ENCODE data around the gene RINL.

RINL gene

GRCh38 chr19:38848299-38849146 lies 29.6 kb downstream of the RINL start:
- no peak for DNase-seq

- no peak for DNase-seq
Measured at GRCh38 chr19:38846097-38846496, 32.0 kb downstream of the RINL start.

- DNase-seq: no peak
Measured at GRCh38 chr19:38845374-38846024, 32.6 kb downstream of the RINL start.

GRCh38 chr19:38844093-38844686 lies 33.9 kb downstream of the RINL start:
- no peak for DNase-seq

- no peak for DNase-seq
Measured at GRCh38 chr19:38843175-38843758, 34.8 kb downstream of the RINL start.

- no peak for DNase-seq
Measured at GRCh38 chr19:38842439-38843174, 35.5 kb downstream of the RINL start.

- DNase-seq: no peak
Measured at GRCh38 chr19:38841787-38842438, 36.2 kb downstream of the RINL start.

GRCh38 chr19:38841180-38841766 lies 36.8 kb downstream of the RINL start:
- no peak for DNase-seq

- DNase-seq: no peak
Measured at GRCh38 chr19:38840583-38840968, 37.5 kb downstream of the RINL start.

GRCh38 chr19:38839816-38840582 lies 38.1 kb downstream of the RINL start:
- DNase-seq: no peak

GRCh38 chr19:38838986-38839761 lies 38.9 kb downstream of the RINL start:
- no peak for DNase-seq

GRCh38 chr19:38838208-38838985 lies 39.7 kb downstream of the RINL start:
- DNase-seq: no peak

- DNase-seq: no peak
Measured at GRCh38 chr19:38837656-38838121, 40.4 kb downstream of the RINL start.

GRCh38 chr19:38836983-38837626 lies 41.0 kb downstream of the RINL start:
- no peak for DNase-seq

GRCh38 chr19:38836159-38836982 lies 41.7 kb downstream of the RINL start:
- no peak for DNase-seq

- no peak for DNase-seq
Measured at GRCh38 chr19:38834590-38834989, 43.5 kb downstream of the RINL start.

- no peak for DNase-seq
Measured at GRCh38 chr19:38834104-38834490, 44.0 kb downstream of the RINL start.

GRCh38 chr19:38833092-38833425 lies 45.0 kb downstream of the RINL start:
- no peak for DNase-seq
